ENCODE data around the gene PBX3.
"Not testable (repeated sequence)": the region's sequence is repeated elsewhere in the genome, so short reads cannot be mapped to it uniquely, and the experiment has no call there.

DNA sequence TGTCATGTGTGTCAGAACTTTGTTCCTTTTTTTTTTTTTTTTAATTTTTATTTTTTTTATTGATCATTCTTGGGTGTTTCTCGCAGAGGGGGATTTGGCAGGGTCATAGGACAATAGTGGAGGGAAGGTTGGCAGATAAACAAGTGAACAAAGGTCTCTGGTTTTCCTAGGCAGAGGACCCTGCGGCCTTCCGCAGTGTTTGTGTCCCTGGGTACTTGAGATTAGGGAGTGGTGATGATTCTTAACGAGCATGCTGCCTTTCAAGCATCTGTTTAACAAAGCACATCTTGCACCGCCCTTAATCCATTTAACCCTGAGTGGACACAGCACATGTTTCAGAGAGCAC lies 32.0 kb downstream of the PBX3 start:
- TF ChIP-seq, protein P1, sequence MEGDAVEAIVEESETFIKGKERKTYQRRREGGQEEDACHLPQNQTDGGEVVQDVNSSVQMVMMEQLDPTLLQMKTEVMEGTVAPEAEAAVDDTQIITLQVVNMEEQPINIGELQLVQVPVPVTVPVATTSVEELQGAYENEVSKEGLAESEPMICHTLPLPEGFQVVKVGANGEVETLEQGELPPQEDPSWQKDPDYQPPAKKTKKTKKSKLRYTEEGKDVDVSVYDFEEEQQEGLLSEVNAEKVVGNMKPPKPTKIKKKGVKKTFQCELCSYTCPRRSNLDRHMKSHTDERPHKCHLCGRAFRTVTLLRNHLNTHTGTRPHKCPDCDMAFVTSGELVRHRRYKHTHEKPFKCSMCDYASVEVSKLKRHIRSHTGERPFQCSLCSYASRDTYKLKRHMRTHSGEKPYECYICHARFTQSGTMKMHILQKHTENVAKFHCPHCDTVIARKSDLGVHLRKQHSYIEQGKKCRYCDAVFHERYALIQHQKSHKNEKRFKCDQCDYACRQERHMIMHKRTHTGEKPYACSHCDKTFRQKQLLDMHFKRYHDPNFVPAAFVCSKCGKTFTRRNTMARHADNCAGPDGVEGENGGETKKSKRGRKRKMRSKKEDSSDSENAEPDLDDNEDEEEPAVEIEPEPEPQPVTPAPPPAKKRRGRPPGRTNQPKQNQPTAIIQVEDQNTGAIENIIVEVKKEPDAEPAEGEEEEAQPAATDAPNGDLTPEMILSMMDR (IDR thresholded peaks at IDR 0.05 in 8 of 11, conservative IDR thresholded peaks at IDR 0.05 in 3 of 11) = not testable (repeated sequence)
- TF ChIP-seq POLR2A, POLR2AphosphoS5 (IDR thresholded peaks at IDR 0.05): not testable (repeated sequence)
